ENCODE data around the gene EBF4. TPM values are rescaled to one million over a fixed set of nuclear protein-coding genes. Genes with fewer than 3 reads are reported as not detected.

The EBF4 gene
- total and polyA plus RNA-seq, 10 of the 15 experiments (the other 5 are each of a cell fraction or from before 2014, with no cell fraction given): 0.13 TPM; not detected in 9

DNA sequence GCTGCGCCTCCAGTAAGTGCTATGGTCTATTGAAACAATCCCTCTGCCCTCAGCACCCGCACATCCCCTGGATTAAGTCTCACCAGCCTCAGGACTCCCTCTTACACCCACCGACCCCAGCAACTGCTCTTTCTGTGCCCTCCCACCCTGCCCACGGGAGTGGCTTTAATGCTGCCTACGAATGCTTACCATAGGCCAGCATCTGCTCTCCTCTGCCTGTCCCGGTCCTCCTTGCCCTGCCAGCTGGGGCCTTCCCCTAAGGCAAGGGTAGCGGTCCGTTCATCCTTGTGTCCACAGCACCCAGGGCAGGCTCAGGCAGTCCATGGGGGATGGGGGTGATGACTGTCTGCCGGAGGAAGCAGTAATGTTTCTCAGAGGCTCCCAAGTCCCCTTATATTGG is 4.1 kb downstream of the EBF4 start (continued):
- TF ChIP-seq ZNF274 (IDR thresholded peaks at IDR 0.05; ENCODE audit: insufficient read depth, insufficient read length) (no peak), FOXM1 (IDR thresholded peaks at IDR 0.05; ENCODE audit: low read depth, low read length) (no peak), SMAD5 (IDR thresholded peaks at IDR 0.05; ENCODE audit: low read depth) (no peak)

DNA sequence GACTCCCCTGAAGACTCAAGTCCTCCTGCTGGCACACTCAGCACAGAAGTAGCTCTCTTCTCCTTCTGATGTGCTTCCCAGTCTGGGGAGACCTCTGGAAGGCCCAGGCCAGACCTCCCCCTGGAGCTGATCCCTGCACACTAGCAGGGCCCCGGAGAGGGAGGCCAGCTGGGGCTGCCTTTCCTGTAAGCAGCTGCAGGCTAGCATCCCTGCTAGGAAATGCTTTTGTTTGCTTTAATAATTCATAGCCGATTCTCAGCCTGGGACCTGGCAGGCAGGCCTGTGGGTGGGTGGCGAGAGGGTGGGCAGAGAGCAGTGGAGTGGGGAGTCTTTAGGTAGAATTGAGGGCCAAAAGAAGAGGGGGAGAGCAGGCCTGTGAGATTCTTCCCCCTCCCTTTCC is 5.2 kb downstream of the EBF4 start:
- Histone ChIP-seq H3K4me3 (no peak overlapping the region), H3K79me2 (ENCODE audit: control insufficient read depth, insufficient read depth, low read length) (no peaks in the 10 kb centered on the region), H3K4me2 (ENCODE audit: control insufficient read depth, insufficient read depth) (no peak overlapping the region), H3K27me3 (replicated peaks in 1 of 2; ENCODE audit: control insufficient read depth in 2 of 2, insufficient read depth in 2 of 2, low read length in 1 of 2) (peaks cover 3 to 16% of the 10 kb centered on the region in 2 experiments), H3K9ac (ENCODE audit: control insufficient read depth, insufficient read depth, low read length) (no peak overlapping the region), H4K20me1 (ENCODE audit: control insufficient read depth, insufficient read depth) (no peaks in the 10 kb centered on the region), H3K27ac (ENCODE audit: control insufficient read depth, insufficient read depth) (no peak overlapping the region), H3K4me1 (ENCODE audit: control insufficient read depth, insufficient read depth, low read length) (no peaks in the 10 kb centered on the region), H3K36me3 (ENCODE audit: control insufficient read depth in 2 of 2, insufficient read depth in 2 of 2, low read length in 1 of 2) (no peaks in the 10 kb centered on the region), H3K9me3 (replicated peaks; ENCODE audit: control insufficient read depth, insufficient read depth, low read length) (no peaks in the 10 kb centered on the region), H2AFZ (ENCODE audit: control insufficient read depth, low read depth, low read length) (no peak overlapping the region)
- in situ Hi-C loops (cut with MboI): no loop called here
- BruUV-seq (replicated peaks): no TSS peak
- POLR2A ChIA-PET: no interaction called here
- TF ChIP-seq TCF12 (IDR thresholded peaks at IDR 0.05; ENCODE audit: low read depth, low read length) (no peak), FOXM1 (IDR thresholded peaks at IDR 0.05; ENCODE audit: low read depth, low read length) (no peak), SUPT20H (IDR thresholded peaks at IDR 0.05; ENCODE audit: borderline replicate concordance, control insufficient read depth, low read depth, low read length) (no peak), HDAC2 (IDR thresholded peaks at IDR 0.05) (no peak)
- TF ChIP-seq, protein P1, sequence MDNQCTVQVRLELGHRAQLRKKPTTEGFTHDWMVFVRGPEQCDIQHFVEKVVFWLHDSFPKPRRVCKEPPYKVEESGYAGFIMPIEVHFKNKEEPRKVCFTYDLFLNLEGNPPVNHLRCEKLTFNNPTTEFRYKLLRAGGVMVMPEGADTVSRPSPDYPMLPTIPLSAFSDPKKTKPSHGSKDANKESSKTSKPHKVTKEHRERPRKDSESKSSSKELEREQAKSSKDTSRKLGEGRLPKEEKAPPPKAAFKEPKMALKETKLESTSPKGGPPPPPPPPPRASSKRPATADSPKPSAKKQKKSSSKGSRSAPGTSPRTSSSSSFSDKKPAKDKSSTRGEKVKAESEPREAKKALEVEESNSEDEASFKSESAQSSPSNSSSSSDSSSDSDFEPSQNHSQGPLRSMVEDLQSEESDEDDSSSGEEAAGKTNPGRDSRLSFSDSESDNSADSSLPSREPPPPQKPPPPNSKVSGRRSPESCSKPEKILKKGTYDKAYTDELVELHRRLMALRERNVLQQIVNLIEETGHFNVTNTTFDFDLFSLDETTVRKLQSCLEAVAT (IDR thresholded peaks at IDR 0.05): no peak
- TF ChIP-seq, protein P2, sequence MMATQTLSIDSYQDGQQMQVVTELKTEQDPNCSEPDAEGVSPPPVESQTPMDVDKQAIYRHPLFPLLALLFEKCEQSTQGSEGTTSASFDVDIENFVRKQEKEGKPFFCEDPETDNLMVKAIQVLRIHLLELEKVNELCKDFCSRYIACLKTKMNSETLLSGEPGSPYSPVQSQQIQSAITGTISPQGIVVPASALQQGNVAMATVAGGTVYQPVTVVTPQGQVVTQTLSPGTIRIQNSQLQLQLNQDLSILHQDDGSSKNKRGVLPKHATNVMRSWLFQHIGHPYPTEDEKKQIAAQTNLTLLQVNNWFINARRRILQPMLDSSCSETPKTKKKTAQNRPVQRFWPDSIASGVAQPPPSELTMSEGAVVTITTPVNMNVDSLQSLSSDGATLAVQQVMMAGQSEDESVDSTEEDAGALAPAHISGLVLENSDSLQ (IDR thresholded peaks at IDR 0.05): no peak
- intact Hi-C loops (cut with micrococcal nuclease; ENCODE audit: unreplicated experiment): no loop called here
- RAD21 ChIA-PET (ENCODE audit: unreplicated experiment): no interaction called here
- DNase-seq (ENCODE audit: low read depth, low spot score) (no peak), FAIRE-seq (no peak), ATAC-seq (no peak)
- CTCF ChIA-PET: no interaction called here
- SMC1A ChIA-PET (ENCODE audit: uncharacterized antibody, unreplicated experiment): no interaction called here
- 0% methylated on average over 3 of the region's 3 CpGs for WGBS (ENCODE audit: insufficient coverage, insufficient replicate concordance, low lambda C conversion rate, missing lambda C conversion rate)

All from GM12878 (cell line).